Measurements from ENCODE around the gene LAIR2.

Gene LAIR2

GRCh38 chr19:54502518-54503048, at the start of gene LAIR2:
LAIR2 (plus strand) TSS chr19:54502831; CDS start chr19:54502919, 88 bp downstream.
- TF ChIP-seq CTCF (IDR thresholded peaks at IDR 0.05), result no peak
- TF ChIP-seq ZFX (IDR thresholded peaks at IDR 0.05; ENCODE audit: borderline replicate concordance), result no peak
- H3K27ac ChIP-seq, result no peak within 1 kb of the TSS

- no peak overlapping the region for H3K27ac ChIP-seq
- TF ChIP-seq CTCF (IDR thresholded peaks at IDR 0.05) (no peak), ZFX (IDR thresholded peaks at IDR 0.05; ENCODE audit: borderline replicate concordance) (no peak)
Measured at GRCh38 chr19:54453921-54454780, 48.5 kb upstream of the LAIR2 start.

GRCh38 chr19:54454781-54455675, 47.6 kb upstream of the LAIR2 start:
- H3K27ac ChIP-seq, result no peak overlapping the region

GRCh38 chr19:54455786-54456422, 46.7 kb upstream of the LAIR2 start:
- H3K27ac ChIP-seq, result no peak overlapping the region
- TF ChIP-seq CTCF (IDR thresholded peaks at IDR 0.05), result no peak
- TF ChIP-seq ZFX (IDR thresholded peaks at IDR 0.05; ENCODE audit: borderline replicate concordance), result no peak

More at GRCh38 chr19:54454781-54455675, 47.6 kb upstream of the LAIR2 start:
- TF ChIP-seq ZFX (IDR thresholded peaks at IDR 0.05; ENCODE audit: borderline replicate concordance) (no peak), CTCF (IDR thresholded peaks at IDR 0.05) (no peak)

GRCh38 chr19:54456423-54457373, 45.9 kb upstream of the LAIR2 start:
- no peak for TF ChIP-seq CTCF (IDR thresholded peaks at IDR 0.05)
- TF ChIP-seq ZFX (IDR thresholded peaks at IDR 0.05; ENCODE audit: borderline replicate concordance), result no peak
- H3K27ac ChIP-seq, result no peak overlapping the region

Measured in 22Rv1 (cell line).